DMS114 treated with DMSO at 0.1 percent for 48 hours (cell line): ENCODE data around the gene DSCAM.
"Not testable (repeated sequence)": the region's sequence is repeated elsewhere in the genome, so short reads cannot be mapped to it uniquely, and the experiment has no call there.

Source experiments
- DNase-seq: peaks from one replicate; lab custom pipeline; 2025; ENCODE audit not compliant: unreplicated experiment; lab: John Stamatoyannopoulos, UW

DSCAM gene

DNA sequence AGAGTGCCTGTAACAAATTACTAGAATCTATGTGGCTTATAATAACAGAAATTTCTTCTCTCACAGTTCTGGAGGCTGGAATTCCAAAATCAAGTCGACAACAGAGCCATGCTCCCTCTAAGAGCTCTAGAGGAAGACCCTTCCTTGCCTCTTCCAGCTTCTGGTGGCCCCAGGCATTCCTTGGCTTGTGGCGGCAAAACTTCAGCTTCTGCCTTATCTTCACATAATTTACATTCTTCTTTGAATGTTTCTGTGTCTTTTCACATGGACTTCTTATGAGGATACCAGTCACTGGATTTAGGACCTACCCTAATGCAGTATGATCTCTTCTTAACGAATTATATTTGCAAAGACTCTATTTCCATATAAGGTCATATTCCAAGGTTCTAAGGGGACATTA, 655.3 kb downstream of the DSCAM start:
- no peak for DNase-seq

DNA sequence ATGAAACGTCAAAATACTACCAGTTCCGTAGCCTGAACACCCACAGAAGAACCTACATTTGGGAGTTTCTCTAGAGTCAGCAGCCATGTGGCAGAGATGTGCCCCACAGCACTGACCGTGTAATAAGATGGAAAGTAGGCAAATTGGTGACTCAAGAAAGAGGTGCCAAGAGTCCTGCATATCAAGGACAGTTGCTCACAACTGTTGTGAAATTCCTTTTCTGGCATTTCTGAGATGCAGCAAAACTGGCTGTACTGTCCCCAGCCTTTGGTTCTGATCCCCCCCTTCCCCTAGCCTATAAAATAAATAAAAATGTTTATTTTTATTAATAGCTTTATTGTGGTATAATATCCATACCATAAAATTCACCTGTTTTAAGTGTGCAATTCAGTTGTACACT, 655.8 kb downstream of the DSCAM start:
- no peak for DNase-seq

GRCh38 chr21:40187946-40188654, 658.9 kb downstream of the DSCAM start:
- DNase-seq: no peak

DNA sequence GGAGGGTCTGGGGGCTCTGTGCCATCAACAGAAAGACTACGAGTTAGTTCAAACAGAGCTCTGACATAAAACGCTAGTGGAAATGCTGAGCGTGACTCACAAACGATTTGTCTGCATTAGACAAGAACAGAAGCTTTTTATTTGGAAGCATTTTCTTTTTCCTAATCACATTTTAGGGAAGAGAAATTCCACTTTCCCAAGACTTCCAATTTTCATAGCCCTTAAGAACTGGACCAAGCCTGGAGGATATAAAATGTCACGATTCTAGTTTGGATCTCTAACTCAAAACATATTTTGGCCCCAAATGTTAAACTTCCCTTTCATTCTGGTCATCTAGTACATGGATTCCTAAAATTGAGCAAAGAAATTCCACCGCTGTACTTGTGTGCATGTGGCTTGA, 659.7 kb downstream of the DSCAM start:
- no peak for DNase-seq

GRCh38 chr21:40186045-40186444, 660.9 kb downstream of the DSCAM start:
- DNase-seq: no peak

GRCh38 chr21:40185208-40185607, 661.8 kb downstream of the DSCAM start:
- no peak for DNase-seq

DNA sequence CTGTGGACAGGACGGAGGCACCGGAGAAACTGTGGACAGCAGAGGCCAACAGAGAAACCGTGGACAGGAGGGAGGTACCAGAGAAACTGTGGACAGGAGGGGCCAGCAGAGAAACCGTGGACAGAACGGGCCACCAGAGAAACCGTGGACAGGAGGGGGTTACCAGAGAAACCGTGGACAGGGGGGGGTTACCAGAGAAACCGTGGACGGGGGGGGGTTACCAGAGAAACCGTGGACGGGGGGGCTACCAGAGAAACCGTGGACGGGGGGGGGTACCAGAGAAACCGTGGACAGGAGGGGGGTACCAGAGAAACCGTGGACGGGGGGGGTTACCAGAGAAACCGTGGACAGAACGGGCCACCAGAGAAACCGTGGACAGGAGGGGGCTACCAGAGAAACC, 664.5 kb downstream of the DSCAM start:
- not testable (repeated sequence) for DNase-seq

GRCh38 chr21:40179166-40179565, 667.8 kb downstream of the DSCAM start:
- DNase-seq: no peak

GRCh38 chr21:40178726-40179125, 668.2 kb downstream of the DSCAM start:
- no peak for DNase-seq

GRCh38 chr21:40177979-40178378, 669.0 kb downstream of the DSCAM start:
- DNase-seq: no peak

DNA sequence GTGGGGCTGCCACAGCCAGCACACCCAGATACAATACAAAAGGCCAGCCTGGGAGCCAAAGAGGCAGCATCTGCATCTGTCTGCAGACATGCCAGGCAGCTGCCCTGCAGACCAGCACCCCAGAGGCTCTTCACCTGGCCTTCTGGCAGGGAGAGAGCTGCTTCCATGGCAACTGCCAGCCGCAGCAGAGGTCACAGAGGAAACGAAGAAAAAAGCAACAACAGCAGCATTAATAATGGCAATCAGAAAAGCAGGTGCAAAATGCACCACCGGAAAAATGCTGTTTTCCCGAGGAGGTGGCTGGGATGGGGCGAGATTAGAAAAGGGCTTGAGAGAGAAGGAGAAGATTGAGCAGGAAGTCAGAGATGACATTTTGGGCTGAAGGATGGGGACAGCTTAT, 670.2 kb downstream of the DSCAM start:
- DNase-seq: no peak

DNA sequence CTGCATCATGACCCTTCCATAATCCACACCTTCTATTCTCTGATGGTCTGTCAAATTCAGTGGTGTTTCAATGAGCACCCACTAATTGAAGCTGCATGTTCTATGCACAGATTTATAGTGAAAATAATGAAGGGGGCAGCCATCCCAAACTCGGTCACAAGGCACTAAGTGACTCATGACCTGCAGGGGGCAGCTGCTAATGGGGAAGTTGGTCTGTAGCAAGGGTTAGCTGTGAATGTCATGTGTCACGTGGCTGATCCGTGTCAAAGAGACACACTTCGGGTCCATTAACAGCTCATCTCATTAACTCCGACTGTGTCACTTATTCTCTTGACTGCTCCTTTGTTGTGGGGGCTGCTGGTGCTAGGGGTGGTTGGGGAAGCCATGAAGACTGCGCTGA, 673.1 kb downstream of the DSCAM start:
- no peak for DNase-seq

GRCh38 chr21:40169971-40170370, 677.0 kb downstream of the DSCAM start:
- no peak for DNase-seq

DNA sequence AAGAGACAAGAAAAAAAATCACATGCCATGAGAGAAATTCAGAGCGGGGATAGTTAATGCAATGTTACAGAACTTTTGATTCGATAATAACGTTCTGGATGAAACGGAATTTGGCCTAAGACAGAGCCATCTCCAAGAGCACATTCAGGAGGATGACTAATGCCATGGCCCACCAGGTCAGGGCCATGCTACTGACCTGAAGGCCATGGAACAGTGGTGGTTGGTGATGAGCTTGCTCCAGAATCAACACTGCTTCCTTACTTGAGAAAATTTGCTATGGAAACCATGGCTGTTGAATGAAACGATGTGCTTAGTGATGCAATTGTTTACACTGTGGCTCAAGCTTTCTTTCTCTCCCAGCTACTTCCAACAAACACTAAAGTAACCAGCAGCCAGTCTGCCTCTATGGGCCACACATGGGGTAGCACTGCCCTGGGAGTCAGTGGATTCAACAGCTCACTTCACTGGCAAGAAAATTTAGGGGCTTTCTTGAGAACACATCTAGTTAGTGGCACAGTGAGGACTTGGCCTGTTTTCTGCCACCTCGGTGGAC, 680.6 kb downstream of the DSCAM start:
- DNase-seq: no peak

DNA sequence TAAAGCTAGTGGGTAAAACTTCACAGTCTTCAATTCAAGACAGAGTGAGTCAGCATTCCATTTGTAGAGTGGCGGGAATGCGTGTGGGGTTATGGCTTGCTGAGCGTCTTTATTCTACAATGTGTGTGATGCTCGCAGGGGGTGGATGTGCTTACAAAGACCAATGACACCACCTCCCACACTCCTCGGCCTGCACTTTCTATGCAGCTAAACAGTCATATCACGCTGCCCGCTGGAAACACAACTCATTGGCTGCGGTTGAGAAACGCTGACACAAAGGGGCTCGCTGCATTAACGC, 681.2 kb downstream of the DSCAM start:
- no peak for DNase-seq

DNA sequence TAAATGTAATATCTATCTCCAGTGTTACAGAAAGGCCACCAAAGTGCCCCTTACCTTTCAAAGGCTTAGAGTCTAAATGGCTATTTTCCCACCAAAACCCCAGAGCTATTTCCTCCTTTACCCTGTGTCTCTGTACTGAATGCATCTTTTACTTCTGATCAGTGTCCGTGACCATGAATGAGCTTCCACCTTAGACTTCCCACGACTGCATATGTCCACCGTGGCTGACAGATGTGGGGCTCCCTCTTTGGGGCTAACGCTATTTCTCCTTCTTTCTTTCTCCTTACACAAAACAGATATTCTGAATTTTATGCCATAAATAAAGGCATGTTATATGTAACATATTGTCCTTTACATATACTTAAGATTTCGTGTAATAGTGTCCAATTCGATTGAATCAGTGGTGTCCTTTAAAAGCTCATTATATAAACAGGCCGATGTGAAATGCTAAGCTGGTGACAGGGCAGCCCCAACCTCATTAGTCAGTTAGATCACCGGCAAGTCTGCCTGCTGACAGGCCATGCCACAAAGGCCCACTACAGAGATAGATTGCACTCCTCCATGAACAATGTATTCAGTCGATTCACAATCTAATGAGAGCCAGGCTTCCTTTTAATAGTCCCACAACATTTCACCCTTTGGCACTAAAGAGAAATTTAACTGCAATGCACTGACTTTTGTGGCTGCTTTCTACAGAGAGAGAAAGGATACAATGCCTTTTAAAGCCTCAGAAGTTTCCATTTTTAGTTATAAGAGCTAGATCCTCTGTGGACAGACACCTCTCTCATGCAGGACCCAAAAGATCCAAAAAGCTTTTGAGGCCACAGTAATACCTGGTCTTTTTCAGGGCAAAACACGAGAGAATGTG, 681.8 kb downstream of the DSCAM start:
- no peak for DNase-seq

DNA sequence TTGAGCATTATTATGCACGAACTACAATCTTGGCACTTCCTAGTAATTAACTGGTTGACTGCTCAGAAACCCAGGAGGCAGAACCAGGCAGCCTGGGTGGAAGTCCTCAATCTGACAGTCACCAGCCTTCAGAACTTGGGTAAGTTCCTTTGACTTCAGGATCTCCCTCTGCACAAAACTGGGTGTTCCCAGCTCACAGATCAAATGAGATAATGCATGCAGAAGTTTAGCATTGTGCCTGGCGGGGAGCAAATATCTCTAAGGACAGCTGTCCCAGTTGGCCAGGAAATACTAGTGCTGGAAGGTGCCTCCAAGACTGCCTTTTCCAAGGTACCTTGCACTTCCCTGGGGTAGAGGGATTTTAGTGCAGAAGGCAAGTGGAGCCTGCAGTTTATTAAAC, 684.9 kb downstream of the DSCAM start:
- no peak for DNase-seq

DNA sequence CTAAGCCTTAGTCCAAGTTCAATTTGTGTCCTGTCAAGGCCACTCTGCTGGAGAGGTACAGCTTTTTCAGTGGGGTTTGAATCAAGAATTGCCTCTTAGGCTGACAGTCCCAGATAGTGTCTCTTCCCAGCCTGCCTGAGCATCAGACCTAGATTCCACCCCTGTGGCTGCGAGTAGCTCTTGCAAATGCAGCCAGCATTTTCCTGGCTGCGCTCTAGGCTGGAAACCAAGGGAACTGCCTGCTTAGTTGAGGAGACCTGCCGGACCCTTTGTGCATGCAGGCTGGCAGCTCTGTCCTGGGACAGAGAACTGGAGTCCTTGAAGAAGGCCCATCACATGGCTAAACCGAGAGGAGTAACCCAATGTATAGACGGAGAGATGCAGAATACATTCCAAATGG, 686.0 kb downstream of the DSCAM start:
- no peak for DNase-seq

GRCh38 chr21:40158366-40158765, 688.6 kb downstream of the DSCAM start:
- no peak for DNase-seq

DNA sequence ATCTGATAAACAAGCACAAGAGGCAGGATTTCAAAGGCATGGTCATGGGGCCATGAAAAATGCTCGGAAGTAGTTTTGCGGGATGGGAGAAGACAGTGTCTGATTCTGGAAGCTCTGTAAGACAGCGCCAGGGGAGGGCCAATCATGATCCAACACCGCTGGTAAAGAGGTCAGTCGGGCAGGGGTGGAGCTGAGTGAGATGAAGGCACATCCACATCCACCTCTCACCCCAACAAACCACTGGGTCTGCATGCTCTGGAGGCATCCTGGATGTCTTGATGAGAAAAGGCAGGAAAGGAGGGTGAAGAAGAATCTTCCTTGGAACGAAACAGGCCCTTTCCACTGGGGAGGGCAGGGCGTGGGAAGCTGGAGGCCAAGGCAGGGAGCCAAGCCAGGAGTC, 691.4 kb downstream of the DSCAM start:
- DNase-seq: no peak

DNA sequence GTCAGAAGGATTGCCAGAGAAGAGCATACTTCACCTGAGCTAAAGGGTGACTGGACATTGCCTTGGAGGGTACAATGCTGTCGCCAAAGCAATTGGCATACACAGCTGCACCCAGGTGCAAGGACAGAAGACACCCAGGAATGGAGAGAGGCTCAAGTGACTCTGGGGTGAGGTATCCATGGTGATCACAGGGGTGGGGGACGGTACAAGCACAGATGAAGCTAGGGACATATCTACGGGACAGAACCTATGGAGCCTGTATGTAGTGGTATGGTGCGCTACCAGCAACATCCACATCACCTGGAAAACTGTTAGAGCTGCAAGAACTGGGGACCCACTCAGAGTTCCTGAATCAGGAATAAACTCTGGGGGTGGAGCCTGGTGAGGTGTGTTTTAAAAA, 693.6 kb downstream of the DSCAM start:
- DNase-seq: no peak

DNA sequence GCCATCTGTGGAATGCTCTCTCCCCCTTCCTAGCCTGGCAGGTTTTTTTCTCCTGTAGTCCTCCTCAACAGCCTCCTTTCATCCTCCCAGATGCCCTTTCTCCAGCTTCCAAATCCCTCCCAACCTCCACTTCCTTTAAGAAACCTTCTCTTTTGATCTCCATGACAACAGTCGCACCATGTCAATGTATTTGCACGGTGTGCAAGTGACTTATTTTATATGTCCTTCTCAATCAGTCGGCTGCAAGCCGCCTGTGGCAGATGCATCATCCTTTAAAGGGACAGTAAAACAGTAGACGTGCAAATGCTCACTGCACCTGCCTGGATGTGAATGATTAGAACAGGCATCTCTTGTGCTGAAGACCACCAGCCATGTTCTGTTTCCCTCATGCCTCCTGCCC, 694.5 kb downstream of the DSCAM start:
- DNase-seq: no peak
